ENCODE results near the gene R3HDM2.

R3HDM2 gene

DNA sequence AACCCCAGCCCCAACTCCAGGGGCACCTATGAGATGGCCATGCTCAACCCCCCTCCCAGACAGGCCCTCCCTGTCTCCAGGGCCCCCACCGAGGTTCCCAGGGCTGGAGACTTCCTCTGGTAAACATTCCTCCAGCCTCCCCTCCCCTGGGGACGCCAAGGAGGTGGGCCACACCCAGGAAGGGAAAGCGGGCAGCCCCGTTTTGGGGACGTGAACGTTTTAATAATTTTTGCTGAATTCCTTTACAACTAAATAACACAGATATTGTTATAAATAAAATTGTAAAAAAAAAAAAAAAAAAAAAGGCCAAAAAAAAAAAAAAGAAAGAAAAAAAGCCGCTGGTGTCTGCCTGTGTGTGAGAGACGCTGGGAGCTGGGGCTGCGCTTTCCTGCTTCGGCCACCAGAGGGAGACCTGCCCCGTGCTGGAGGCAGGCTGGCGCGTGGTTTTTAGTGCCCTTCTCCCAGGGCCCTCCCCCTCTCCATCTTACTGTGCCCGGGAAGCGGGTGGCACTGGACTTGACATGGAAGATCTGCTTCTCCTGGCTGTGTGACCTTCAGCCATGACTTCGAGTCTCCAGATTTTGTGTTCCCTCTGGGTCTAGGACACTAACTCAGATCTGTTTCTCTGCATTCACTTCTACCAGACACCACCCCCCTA, 217.7 kb downstream of the R3HDM2 start:
- peak; percentile 89 for DNase-seq

DNA sequence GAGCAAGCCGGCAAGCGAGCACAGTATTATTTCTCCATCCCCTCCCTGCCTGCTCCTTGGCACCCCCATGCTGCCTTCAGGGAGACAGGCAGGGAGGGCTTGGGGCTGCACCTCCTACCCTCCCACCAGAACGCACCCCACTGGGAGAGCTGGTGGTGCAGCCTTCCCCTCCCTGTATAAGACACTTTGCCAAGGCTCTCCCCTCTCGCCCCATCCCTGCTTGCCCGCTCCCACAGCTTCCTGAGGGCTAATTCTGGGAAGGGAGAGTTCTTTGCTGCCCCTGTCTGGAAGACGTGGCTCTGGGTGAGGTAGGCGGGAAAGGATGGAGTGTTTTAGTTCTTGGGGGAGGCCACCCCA, 218.2 kb downstream of the R3HDM2 start:
- DNase-seq, result no peak

DNA sequence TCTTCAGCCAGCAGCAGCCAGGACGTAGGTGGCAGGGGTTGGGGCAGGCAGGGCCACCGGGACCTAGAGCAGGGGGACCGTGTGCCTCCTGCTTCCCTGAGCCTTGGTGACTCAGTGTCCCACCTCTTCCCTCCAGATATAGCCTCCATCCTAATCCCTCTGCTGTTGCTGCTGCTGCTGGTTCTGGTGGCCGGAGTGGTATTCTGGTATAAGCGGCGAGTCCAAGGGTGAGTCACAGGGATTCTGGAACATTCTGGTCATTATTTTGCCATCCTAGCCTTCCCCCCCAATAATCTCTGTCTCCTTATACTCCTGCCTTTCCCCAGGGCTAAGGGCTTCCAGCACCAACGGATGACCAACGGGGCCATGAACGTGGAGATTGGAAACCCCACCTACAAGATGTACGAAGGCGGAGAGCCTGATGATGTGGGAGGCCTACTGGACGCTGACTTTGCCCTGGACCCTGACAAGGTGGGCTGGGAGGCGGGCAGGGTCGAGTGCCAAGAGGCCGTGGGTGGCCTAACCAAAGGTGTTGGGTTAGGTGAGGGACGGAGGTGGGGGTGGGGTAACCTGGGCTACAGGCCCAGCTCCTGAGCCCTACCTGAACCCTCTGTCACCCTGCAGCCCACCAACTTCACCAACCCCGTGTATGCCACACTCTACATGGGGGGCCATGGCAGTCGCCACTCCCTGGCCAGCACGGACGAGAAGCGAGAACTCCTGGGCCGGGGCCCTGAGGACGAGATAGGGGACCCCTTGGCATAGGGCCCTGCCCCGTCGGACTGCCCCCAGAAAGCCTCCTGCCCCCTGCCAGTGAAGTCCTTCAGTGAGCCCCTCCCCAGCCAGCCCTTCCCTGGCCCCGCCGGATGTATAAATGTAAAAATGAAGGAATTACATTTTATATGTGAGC, 218.8 kb downstream of the R3HDM2 start:
- DNase-seq, result no peak

DNA sequence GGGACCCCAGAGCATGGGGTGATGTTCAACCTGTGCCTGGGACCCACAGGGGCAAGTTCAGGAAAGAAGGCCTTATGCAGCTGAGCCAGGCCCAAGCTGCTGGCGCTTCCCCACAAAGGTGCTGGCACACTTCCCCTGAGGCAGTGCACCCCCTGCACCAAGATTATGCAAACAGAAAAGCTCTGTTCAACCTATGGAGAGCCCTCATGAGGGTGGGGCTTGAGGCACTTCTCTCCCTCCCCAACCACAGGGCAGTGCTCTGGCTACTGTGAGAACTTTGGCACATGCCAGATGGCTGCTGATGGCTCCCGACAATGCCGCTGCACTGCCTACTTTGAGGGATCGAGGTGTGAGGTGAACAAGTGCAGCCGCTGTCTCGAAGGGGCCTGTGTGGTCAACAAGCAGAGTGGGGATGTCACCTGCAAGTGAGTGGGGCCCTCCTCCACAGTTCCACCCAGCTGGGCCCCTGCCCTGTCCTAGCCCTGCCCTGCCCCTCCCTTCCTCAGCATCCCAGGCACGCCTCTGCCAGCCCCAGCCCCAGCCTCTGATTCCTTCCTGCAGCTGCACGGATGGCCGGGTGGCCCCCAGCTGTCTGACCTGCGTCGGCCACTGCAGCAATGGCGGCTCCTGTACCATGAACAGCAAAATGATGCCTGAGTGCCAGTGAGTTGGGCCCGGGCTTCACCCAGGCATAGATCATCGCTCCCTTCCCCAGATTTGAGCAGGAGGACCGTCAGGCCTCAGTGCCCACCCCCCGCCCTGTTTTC, 219.7 kb downstream of the R3HDM2 start:
- no peak for DNase-seq

DNA sequence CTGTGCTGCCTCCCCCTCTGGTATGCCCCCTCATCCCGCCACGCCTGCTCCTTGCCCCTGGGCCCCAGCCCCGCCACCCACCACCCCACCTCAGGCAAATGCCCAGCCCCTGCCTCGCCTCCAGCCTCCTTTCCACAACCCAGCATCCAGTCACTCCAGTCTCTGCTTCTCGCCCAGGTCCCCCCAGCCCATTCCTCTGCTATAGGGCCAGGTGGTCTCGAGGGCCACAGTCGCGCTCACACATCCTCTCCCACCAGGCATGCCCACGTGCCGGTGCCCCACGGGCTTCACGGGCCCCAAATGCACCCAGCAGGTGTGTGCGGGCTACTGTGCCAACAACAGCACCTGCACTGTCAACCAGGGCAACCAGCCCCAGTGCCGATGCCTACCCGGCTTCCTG, 220.4 kb downstream of the R3HDM2 start:
- DNase-seq, result no peak

DNA sequence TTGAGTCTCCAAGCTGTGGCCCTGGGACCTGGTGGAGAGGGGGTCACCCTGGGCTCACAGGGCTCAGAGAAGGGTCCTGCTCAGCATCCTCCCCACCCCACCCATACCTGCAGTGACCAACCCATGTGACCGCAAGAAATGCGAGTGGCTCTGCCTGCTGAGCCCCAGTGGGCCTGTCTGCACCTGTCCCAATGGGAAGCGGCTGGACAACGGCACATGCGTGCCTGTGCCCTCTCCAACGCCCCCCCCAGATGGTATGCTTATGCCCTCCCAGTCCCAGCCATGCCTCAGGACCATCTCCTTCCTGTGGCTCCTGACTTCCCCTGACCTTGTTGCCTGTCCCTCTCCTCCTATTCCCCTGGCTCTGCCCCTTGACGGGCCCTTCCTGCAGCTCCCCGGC, 220.9 kb downstream of the R3HDM2 start:
- DNase-seq, result no peak

DNA sequence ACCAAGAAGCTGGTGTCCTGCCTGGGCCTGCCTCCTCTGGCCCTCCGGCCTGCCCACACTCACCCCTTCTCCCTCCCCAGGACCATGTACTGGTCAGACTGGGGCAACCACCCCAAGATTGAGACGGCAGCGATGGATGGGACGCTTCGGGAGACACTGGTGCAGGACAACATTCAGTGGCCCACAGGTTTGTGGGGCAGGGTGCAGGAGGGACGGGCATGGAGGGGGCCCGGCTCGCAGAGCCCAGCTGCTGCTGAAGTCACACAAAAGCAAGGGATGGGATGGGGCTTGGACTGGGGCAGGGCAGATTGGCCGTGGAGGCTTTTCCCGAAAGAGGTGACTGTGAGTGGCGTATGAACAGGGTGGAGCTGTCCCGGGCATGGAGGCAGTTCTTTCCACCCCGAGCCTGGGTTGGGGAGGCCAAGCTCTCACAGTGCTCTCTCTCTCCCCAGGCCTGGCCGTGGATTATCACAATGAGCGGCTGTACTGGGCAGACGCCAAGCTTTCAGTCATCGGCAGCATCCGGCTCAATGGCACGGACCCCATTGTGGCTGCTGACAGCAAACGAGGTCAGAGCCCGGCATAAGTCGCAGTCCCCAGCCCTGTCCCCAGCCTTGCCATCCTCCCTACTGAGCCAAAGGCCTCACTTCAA, 222.1 kb downstream of the R3HDM2 start:
- no peak for DNase-seq

DNA sequence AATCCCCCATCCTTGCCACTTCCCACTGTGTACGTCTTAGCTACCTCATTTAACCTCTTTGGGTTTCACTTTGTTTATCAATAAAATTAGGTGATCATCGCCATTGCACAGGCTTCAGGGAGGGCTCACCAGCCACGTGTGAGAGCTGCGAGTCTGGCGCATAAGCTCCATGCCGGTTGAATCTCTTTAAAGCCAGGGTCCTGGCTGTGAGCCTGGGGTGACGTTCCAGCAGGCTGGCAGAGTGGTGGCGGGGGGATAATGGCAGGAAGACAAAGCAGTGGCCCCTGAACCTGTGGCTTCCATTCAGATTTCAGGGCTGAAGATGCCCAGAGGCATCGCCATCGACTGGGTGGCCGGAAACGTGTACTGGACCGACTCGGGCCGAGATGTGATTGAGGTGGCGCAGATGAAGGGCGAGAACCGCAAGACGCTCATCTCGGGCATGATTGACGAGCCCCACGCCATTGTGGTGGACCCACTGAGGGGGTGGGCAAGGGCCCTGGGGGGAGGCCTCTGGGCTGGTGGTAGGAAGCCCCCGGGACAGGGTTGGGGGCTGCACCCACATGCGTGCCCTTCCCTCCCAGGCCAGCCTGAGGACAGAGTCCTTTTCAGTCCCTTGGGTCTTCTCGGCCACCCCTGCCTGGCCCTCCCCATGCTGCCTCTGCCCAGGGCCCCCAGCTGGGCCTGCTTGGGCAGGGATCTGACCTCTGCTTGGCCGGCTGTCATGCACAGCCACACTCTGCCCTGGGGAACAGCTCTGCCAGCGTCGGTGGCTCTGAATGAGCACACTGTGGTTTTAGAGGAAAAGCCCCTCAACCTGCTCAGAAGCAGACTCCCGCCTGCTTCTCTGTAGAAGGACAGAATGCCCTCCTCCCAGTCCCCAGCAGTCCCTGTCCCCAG, 222.9 kb downstream of the R3HDM2 start:
- DNase-seq, result no peak

DNA sequence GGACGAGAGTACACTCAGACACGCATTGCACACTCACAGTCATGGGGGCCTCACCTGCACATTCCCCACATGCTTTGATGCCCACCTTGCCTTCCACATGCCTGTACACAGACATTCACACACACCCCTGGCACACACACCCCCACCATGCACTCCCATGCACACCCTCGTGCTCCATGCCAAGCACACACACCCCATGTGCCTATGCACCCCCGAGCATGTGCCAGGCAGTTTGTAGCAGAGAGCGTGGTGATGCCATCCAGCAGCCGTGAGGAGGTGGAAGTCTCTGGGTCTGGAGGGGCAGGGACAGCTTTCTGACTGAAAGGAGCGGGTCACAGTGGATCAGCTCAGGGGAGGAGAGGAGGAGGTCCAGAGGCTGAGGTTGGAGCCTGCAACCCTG, 224.9 kb downstream of the R3HDM2 start:
- no peak for DNase-seq

DNA sequence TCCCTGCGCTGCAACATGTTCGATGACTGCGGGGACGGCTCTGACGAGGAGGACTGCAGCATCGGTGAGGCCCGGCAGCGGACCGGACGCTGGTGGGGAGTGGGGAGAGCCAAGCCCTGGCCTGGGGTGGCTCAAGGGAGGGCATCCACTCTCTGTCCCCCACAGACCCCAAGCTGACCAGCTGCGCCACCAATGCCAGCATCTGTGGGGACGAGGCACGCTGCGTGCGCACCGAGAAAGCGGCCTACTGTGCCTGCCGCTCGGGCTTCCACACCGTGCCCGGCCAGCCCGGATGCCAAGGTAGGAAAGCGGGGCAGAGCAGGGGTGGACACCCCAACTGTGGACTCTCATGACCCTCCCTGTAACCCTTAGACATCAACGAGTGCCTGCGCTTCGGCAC, 225.7 kb downstream of the R3HDM2 start:
- no peak for DNase-seq

DNA sequence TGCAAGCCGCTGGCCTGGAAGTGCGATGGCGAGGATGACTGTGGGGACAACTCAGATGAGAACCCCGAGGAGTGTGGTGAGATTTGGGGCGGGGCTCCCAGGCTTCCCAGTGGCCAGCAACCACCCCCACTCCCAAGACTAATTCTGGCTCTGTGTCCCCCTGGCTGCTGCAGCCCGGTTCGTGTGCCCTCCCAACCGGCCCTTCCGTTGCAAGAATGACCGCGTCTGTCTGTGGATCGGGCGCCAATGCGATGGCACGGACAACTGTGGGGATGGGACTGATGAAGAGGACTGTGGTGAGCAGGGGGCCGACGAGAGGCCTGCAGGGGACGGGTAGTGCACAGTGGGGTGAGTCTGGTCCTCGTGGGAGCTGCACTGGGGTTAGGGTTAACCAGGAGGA, 226.4 kb downstream of the R3HDM2 start:
- DNase-seq, result no peak

DNA sequence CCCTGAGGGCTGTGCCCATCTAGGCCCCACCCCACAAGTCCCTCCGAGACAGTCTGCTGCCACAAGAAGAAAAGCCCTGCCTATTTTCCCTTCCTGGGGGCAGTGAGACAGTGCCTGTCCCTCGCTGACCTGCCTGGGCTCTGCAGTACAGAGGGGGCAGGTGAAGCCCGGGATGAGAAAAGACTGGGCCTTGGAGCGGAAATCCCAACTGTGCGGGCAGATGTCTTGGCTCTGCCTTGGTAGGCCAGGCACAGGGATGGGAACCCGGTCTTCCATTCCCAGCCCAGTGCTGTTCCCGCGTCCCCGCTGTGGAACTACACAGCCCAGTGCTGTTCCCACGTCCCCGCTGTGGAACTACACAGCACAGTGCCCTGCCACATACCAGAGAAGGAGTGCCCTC, 227.1 kb downstream of the R3HDM2 start:
- DNase-seq, result no peak
